Upper lobe of right lung (tissue), 1 donor: ENCODE measurements around the gene TSHR. TPM values are rescaled to one million over a fixed set of nuclear protein-coding genes. Genes with fewer than 3 reads are reported as not detected.
A peak's percentile ranks its signal among the peaks of the same experiment; 100 is the strongest.

Experiments used
- ATAC-seq: fragments of 200-7000 bp; cut with Tn5 transposase; one replicate; pipeline ENCODE4 v1.9.1; 2020; ENCODE audit warnings: mild to moderate bottlenecking, moderate library complexity
- DNase-seq: peaks from one replicate; pipeline ENCODE4 v3.0.0-alpha.2; 2020
- H3K27ac ChIP-seq: fragments of 200-600 bp; one replicate; pipeline ENCODE4 v1.8.0; 2022
- H3K27me3 ChIP-seq: fragments of 200-600 bp; one replicate; pipeline ENCODE4 v1.8.0; 2022; ENCODE audit warnings: mild to moderate bottlenecking
- H3K36me3 ChIP-seq: fragments of 200-600 bp; one replicate; pipeline ENCODE4 v1.8.0; 2022
- H3K4me1 ChIP-seq: fragments of 200-600 bp; one replicate; pipeline ENCODE4 v1.8.0; 2022
- H3K4me3 ChIP-seq: fragments of 200-600 bp; one replicate; pipeline ENCODE4 v1.8.0; 2022; ENCODE audit warnings: mild to moderate bottlenecking
- H3K9me3 ChIP-seq: fragments of 200-600 bp; one replicate; pipeline ENCODE4 v1.8.0; 2022
- intact Hi-C: fragments of 100-400 bp; cut with DNase I; formaldehyde crosslinking; loops from one replicate; pipeline ENCODE4 v1.11.0; 2022
- total RNA-seq: library from RNA; stranded (reverse); fragmentation: NEBNext Ultra II Directional; extraction: Animal tissue kit (Norgen Biotek cat#: 25700); gene quantifications from one replicate; pipeline ENCODE4 v1.2.1, GENCODE V29; 2021
- TF ChIP-seq, protein P1 (sequence below): fragments of 200-600 bp; IDR thresholded peaks from one replicate; pipeline ENCODE4 v1.8.0; 2022; ENCODE audit warnings: antibody characterized with exemption
- donor health status: DM: no; HTN: yes; CAD: no; lungs with severe emphysema.

Gene TSHR
- total RNA-seq, 1 donor from 2014 or later: not detected

- Histone ChIP-seq H3K9me3 (no peaks in the 10 kb centered on the region), H3K4me1 (no peaks in the 10 kb centered on the region), H3K27me3 (no peaks in the 10 kb centered on the region), H3K27ac (no peak overlapping the region), H3K4me3 (no peak overlapping the region), H3K36me3 (no peaks in the 10 kb centered on the region)
- DNase-seq: no peak
- ATAC-seq: peak; percentile 43
- TF ChIP-seq, protein P1, sequence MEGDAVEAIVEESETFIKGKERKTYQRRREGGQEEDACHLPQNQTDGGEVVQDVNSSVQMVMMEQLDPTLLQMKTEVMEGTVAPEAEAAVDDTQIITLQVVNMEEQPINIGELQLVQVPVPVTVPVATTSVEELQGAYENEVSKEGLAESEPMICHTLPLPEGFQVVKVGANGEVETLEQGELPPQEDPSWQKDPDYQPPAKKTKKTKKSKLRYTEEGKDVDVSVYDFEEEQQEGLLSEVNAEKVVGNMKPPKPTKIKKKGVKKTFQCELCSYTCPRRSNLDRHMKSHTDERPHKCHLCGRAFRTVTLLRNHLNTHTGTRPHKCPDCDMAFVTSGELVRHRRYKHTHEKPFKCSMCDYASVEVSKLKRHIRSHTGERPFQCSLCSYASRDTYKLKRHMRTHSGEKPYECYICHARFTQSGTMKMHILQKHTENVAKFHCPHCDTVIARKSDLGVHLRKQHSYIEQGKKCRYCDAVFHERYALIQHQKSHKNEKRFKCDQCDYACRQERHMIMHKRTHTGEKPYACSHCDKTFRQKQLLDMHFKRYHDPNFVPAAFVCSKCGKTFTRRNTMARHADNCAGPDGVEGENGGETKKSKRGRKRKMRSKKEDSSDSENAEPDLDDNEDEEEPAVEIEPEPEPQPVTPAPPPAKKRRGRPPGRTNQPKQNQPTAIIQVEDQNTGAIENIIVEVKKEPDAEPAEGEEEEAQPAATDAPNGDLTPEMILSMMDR: no peak
- intact Hi-C loops: no loop called here
Measured at GRCh38 chr14:81091139-81091538, 135.7 kb downstream of the TSHR start.

GRCh38 chr14:81091660-81092059 lies 136.2 kb downstream of the TSHR start:
- DNase-seq: no peak
- Histone ChIP-seq H3K27me3 (no peaks in the 10 kb centered on the region), H3K27ac (no peak overlapping the region), H3K9me3 (no peaks in the 10 kb centered on the region), H3K4me1 (no peaks in the 10 kb centered on the region), H3K36me3 (no peaks in the 10 kb centered on the region), H3K4me3 (no peak overlapping the region)
- no peak for ATAC-seq
- intact Hi-C loops: no loop called here
- TF ChIP-seq, protein P1: no peak

GRCh38 chr14:81093651-81094050 lies 138.2 kb downstream of the TSHR start:
- TF ChIP-seq, protein P1: no peak
- H3K27ac ChIP-seq: no peak overlapping the region
- ATAC-seq: peak; percentile 39
- H3K4me1 ChIP-seq: no peaks in the 10 kb centered on the region
- H3K4me3 ChIP-seq: no peak overlapping the region
- DNase-seq: no peak
- H3K9me3 ChIP-seq: no peaks in the 10 kb centered on the region
- no peaks in the 10 kb centered on the region for H3K36me3 ChIP-seq
- intact Hi-C loops: no loop called here
- H3K27me3 ChIP-seq: no peaks in the 10 kb centered on the region

- H3K27me3 ChIP-seq: no peaks in the 10 kb centered on the region
- no peaks in the 10 kb centered on the region for H3K4me1 ChIP-seq
- TF ChIP-seq, protein P1: no peak
- H3K36me3 ChIP-seq: no peaks in the 10 kb centered on the region
- intact Hi-C loops: no loop called here
- no peak overlapping the region for H3K4me3 ChIP-seq
- DNase-seq (no peak), ATAC-seq (no peak)
- no peaks in the 10 kb centered on the region for H3K9me3 ChIP-seq
- H3K27ac ChIP-seq: no peak overlapping the region
Measured at GRCh38 chr14:81095539-81095938, 140.1 kb downstream of the TSHR start.

GRCh38 chr14:81096656-81097055 lies 141.2 kb downstream of the TSHR start:
- TF ChIP-seq, protein P1: no peak
- H3K4me3 ChIP-seq: no peak overlapping the region
- ATAC-seq: no peak
- no peak for DNase-seq
- no peaks in the 10 kb centered on the region for H3K36me3 ChIP-seq
- H3K27me3 ChIP-seq: no peaks in the 10 kb centered on the region
- no peak overlapping the region for H3K27ac ChIP-seq
- no peaks in the 10 kb centered on the region for H3K9me3 ChIP-seq
- intact Hi-C loops: no loop called here
- no peaks in the 10 kb centered on the region for H3K4me1 ChIP-seq

DNA sequence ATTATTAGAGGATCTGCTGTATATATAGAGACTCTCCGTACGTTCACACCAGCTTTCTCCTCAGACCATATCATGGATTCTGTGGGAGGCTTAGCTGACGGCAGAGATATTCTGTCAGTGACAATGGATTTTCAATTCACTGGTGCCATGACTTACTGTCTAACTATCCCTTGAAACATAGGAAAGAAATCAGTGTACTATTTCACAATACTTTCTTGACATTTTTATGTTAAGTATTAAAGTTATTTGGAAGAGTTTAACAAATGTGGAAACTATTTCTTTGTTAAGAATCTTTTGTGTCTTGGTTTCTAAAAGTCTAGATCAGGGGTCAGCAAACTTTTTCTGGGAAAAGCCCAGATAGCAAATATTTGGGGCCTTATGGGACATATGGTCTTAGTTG lies 146.8 kb downstream of the TSHR start:
- intact Hi-C loops: no loop called here
- no peaks in the 10 kb centered on the region for H3K4me1 ChIP-seq
- H3K36me3 ChIP-seq: no peaks in the 10 kb centered on the region
- H3K4me3 ChIP-seq: no peak overlapping the region
- ATAC-seq (no peak), DNase-seq (no peak)
- no peaks in the 10 kb centered on the region for H3K27me3 ChIP-seq
- H3K9me3 ChIP-seq: no peaks in the 10 kb centered on the region
- no peak overlapping the region for H3K27ac ChIP-seq
- TF ChIP-seq, protein P1: no peak
